ENCODE data around the gene CRPPA.

- TF ChIP-seq CTCF (IDR thresholded peaks at IDR 0.05 in 2 of 3, conservative IDR thresholded peaks at IDR 0.05 in 1 of 3; ENCODE audit: borderline replicate concordance in 1 of 3, insufficient read depth in 1 of 3, low read depth in 2 of 3, low read length in 2 of 3) (no peak), POLR2A (IDR thresholded peaks at IDR 0.05; ENCODE audit: borderline replicate concordance, extremely low read depth, insufficient read depth, insufficient read length) (no peak), EZH2phosphoT487 (IDR thresholded peaks at IDR 0.05; ENCODE audit: borderline replicate concordance) (no peak), POLR2AphosphoS5 (IDR thresholded peaks at IDR 0.05; ENCODE audit: low read depth, low read length) (no peak)
These were observed 21.1 kb downstream of the CRPPA start for GRCh38 chr7:16399916-16400892.

Measured in HCT116 (cell line).